ENCODE measurements around the gene LCE5A.
"Not testable (repeated sequence)": the region's sequence is repeated elsewhere in the genome, so short reads cannot be mapped to it uniquely, and the experiment has no call there.

Gene LCE5A

DNA sequence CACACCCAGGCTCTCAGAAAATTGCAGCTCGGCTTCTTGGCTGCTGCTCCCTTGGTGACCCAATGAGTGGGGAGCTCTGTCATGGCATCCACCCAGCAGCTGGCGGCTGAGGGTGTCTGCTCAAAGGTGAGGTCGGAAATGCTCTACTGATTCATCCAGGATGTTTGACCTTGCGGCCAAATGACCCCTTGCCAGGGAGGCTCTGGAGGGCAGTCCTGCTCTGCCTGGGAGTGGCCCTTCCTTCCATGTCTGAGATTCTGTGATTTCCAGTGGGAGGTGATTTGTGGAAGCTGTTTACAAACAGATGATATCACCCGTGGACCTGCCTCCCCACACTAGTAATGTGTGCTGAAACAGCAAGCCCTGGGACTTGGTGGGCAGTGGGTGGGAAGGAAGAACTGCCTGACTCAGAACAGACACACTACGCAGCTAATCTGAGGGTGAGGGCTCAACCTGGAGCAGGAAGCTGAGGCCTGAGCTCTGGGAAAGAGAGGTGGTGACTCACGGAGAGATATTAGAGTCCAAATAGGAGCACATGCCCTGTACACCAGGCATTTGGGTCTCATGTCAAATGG is 6.7 kb downstream of the LCE5A start:
- no peak for DNase-seq

DNA sequence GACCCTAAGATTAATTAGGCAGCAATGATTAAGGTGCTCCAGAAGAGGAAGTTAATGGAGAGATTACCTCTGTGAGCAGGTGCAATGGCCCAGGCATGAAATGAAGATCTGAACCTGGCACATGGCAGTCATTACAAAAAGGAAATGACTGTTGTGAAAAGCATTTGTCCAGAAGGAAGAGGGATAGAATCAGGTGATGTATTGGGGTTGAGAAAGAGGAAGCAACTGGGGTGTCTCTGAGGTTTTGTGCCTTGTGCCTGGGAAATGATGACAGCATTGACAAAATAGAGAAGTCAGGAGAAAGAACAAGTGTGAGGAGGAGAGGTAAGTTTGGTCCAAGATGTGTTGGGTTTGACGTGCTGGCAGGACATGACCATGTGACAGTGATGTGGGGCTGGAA is 9.2 kb downstream of the LCE5A start:
- no peak for DNase-seq

DNA sequence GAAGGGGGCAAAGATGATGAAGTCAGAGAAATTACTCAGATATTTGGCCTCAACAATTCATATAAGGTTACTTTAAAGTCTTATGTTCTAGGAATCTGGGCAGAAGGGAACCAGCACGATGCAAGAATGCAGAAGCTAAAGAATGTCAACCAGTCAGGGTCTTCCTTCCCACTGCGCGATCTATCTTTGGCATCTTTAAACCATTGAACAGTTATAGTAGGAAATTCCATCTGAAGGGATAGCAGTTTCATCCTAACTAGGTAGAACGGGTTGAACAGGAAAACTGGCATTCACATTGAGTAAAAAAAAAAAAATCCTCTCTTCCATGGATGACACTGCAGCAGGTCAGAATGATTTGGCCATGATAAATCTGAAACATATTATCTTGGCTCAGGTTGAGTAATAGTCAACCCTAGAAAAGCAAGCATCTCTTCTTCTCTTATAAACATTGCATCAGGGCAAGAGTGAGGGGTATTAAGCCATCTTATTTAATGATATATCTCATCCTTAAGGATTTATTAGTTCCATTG is 10.0 kb downstream of the LCE5A start:
- no peak for DNase-seq

DNA sequence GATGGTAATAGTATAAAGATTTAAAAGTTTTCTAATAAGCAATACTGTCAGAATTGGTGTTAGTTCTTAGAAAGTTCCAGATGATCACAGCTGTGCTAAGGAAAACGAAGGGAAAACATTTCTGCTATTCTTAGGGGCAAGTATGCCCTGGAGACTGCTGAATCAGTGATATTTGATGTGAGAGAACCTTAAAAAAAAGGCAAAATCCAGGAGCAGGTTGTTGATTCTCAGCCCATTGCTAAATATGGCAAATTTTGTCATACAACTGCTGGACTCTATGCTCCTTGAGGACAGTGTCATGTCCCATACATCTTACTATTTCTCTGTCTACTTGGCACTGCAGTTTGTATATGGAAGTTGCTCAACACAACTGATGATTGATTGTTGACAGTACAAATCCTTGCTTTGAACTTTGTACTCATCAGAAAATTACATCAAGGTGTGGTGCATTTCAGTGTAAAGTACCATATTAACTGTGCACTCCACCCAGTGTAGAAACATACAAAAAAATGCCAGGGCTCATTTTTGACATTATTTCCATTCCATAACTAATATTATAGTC is 14.6 kb downstream of the LCE5A start:
- DNase-seq = no peak

DNA sequence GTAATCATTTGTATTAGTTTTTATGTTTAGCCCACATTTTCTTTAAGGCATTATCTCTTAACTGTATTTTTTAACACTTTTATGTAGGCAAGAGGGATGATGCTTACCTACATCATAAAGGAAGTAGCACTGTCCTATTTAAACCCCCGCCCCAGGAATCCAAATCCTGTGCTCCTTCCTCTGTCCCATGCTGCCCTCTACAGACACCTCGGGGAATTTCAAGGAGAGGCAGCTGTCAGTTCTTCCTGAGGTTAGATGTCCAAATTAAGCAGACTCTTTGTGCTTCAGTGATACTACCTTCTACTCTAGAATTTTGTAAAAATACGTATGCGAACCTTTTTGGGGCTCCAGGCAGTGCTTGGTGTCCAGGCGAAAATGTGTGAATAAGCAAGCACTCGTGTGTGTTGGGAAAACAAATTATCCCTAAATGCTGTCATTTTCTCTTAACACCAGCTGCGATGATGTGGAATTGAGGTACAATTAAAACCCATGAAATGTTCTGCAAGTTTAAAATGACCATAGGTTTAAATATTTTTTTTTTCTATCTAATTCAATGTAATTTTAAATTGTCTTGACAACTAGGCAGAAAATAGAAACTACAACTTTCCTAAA is 22.8 kb downstream of the LCE5A start:
- no peak for DNase-seq

DNA sequence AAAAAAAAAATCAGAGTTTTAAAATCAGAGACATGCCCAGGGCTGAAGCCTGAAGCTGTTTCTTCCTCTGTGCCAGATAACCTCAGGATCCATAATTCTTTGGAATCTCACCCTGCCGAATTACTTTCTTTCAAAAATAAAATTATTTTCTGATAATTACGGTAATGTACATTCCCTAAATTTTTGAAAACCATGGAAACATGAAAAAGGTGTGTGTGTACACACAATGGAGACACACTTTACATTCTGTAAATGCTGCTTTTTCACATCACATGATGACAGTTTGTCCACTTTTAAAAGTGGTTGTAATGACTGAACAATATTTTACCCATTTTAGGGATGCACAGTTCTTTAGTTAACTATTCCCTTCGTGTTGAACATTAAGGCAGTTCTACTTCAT is 25.2 kb downstream of the LCE5A start:
- DNase-seq = no peak

DNA sequence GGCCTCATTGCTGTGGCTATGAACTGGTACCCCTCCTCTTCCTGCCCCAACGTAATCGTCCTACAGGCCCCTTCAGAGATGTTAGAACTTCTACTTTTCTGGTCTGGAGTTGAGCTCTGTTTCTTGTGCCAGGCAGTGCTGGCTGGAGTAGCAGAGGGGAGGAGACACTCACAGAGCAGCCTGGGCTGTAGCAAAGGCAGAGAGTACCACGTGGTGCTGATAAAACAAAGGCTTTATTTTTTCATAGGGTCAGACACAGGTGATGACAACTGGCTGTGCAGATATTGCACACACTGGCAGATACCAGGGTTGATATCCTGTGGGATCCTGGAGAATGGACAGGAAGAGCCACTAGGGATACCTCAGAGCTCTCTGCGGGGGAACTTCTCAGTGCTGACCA is 26.9 kb downstream of the LCE5A start:
- no peak for DNase-seq

DNA sequence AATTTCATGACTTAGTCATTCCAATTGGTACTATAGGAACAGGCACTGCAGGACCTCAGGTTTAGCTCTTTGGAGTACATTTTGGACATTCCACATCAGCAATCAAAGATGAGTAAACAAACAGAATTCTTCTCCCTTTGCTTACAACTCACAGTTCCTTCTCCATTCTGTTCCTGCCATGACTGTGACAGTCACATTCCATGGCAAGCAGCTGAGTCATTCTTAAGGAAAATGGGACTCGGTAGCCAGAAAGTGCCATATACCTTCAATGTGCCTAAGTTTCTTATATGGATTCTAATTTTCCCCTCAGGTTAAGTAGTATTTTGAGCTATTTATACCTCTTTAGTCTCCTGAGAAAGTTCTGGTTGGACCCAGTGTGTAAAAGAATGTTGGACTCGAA is 29.3 kb downstream of the LCE5A start:
- DNase-seq = no peak

DNA sequence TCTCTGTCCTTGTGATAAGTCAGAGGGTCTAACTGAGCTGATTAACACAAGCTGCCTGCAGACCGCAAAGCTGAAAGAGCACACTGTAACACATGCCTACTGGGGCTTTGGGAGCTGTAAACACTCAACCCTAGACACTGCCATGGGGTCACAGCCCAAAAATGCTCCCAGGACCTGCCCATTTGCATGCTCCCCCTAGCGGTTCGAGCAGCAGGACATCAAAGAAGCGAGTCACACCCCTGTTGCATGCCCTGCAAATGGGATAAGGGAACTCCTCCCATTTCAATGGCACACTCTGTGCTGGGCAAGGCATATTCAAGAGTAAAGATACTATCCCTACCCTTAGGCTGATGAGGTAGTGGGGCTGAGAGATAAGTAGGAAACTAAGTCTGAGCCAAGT is 33.2 kb downstream of the LCE5A start:
- no peak for DNase-seq

DNA sequence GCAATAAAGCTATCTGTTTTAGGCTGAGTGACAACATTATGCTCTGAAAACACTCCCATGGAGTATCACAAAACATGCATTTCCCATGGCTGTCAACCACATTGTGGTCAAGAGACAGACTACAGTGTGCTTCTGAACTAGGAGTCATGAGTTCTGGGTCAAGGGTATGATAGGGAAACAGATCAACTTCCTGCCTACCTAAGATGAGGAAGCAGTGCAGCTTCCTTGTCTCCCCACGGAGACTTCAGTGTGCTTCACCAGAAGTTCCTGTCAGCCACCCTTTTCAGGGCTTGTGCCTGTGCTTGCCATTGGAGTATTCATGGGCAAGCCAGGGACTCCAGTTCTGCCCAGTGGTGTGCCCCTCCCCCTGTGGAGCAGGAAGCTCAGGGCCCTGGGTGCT is 36.1 kb downstream of the LCE5A start:
- DNase-seq = no peak

DNA sequence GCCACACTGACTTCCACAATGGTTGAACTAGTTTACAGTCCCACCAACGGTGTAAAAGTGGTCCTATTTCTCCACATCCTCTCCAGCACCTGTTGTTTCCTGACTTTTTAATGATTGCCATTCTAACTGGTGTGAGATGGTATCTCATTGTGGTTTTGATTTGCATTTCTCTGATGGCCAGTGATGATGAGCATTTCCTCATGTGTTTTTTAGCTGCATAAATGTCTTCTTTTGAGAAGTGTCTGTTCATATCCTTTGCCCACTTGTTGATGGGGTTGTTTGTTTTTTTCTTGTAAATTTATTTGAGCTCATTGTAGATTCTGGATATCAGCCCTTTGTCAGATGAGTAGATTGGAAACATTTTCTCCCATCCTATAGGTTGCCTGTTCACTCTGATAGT is 37.8 kb downstream of the LCE5A start:
- not testable (repeated sequence) for DNase-seq

Data from effector CD8-positive, alpha-beta T cell (primary cell).